Testis (tissue), 3 donors: ENCODE data around the gene LETM1. TPM values are rescaled to one million over a fixed set of nuclear protein-coding genes. Genes with fewer than 3 reads are reported as not detected.

Experiments used
- DNase-seq: peaks from one replicate; pipeline ENCODE4 v3.0.0-alpha.2; 2019
- H3K27ac ChIP-seq, 2 donors: fragments of 200-600 bp; sonication (generic); one replicate each; pipeline ENCODE4 v1.5.1; 2019
- H3K27me3 ChIP-seq: fragments of 200-600 bp; sonication (generic); one replicate; pipeline ENCODE4 v1.5.1; 2019
- H3K36me3 ChIP-seq: fragments of 200-600 bp; sonication (generic); one replicate; pipeline ENCODE4 v1.5.1; 2017; ENCODE audit warnings: low read depth; ENCODE audit errors: missing control alignments
- H3K4me1 ChIP-seq: fragments of 200-600 bp; sonication (generic); one replicate; pipeline ENCODE4 v1.5.1; 2019
- H3K4me3 ChIP-seq, 2 donors: fragments of 200-600 bp; sonication (generic); one replicate each; pipeline ENCODE4 v1.5.1; 2017 to 2019
- H3K9me3 ChIP-seq: fragments of 200-600 bp; sonication (generic); one replicate; pipeline ENCODE4 v1.5.1; 2017
- CTCF ChIP-seq, 3 experiments: fragments of 450-650 bp in 2 of 3; fragments of 200-600 bp in 1 of 3; sonication (generic) in 1 of 3; IDR thresholded peaks; one replicate each; pipeline ENCODE4 v1.5.1; 2016 to 2019; ENCODE audit warnings: antibody characterized with exemption in 3 of 3, mild to moderate bottlenecking in 2 of 3, moderate library complexity in 1 of 3
- POLR2A ChIP-seq: fragments of 450-650 bp; IDR thresholded peaks from one replicate; pipeline ENCODE4 v1.6.1; 2017; ENCODE audit warnings: antibody characterized with exemption, mild to moderate bottlenecking, moderate library complexity
- WGBS, 2 donors: methylation state at CpG; one replicate each; pipeline ENCODE4 v1.1.5; 2018; 5-methylcytosine and 5-hydroxymethylcytosine counted together
- intact Hi-C: fragments of 100-400 bp; cut with DNase I; formaldehyde crosslinking; loops from one replicate; pipeline ENCODE4 v1.15.1; 2023; ENCODE audit warnings: low total_unique reads
- polyA plus RNA-seq: library from polyadenylated mRNA; stranded (reverse); fragments of 350-450 nt; fragmentation: Illumina TruSeq; extraction: RNeasy Lipid Tissue Mini Kit (QIAGEN cat#74804); gene quantifications from one replicate; pipeline ENCODE4 v1.2.3, GENCODE V29; 2014; ENCODE audit warnings: low read depth, low replicate concordance; ENCODE audit not compliant: insufficient read depth
- total RNA-seq, 2 donors: library from RNA; depleted of rRNA; stranded (reverse); fragments of >200 nt; gene quantifications; one replicate each; pipeline ENCODE4 v1.2.3, GENCODE V29; 2016

LETM1 gene
- total and polyA plus RNA-seq, 3 donors from 2014 or later = 38.1 to 124 (median 90.7) TPM

- intact Hi-C loops = no loop called here
- Histone ChIP-seq H3K4me1 (no peaks in the 10 kb centered on the region), H3K4me3 (no peak overlapping the region), H3K27me3 (no peaks in the 10 kb centered on the region), H3K9me3 (no peaks in the 10 kb centered on the region), H3K27ac (no peak overlapping the region), H3K36me3 (no peaks in the 10 kb centered on the region)
- DNase-seq = no peak
- TF ChIP-seq CTCF (IDR thresholded peaks at IDR 0.05) = no peak
- no peak for TF ChIP-seq POLR2A
- WGBS, 2 donors = 89 to 94% methylated on average over 28 to 30 of the region's 30 CpGs
Observed at GRCh38 chr4:1826531-1827350, 29.2 kb downstream of the LETM1 start.

- intact Hi-C loops = no loop called here
- H3K36me3 ChIP-seq = no peaks in the 10 kb centered on the region
Observed at GRCh38 chr4:1825326-1825725, 30.6 kb downstream of the LETM1 start.

GRCh38 chr4:1824746-1825145, 31.2 kb downstream of the LETM1 start:
- 88 to 89% methylated on average over 11 of the region's 11 CpGs for WGBS, 2 donors
- H3K4me3 ChIP-seq = no peak overlapping the region
- no peaks in the 10 kb centered on the region for H3K36me3 ChIP-seq
- H3K27ac ChIP-seq = no peak overlapping the region
- no peaks in the 10 kb centered on the region for H3K27me3 ChIP-seq
- no peaks in the 10 kb centered on the region for H3K4me1 ChIP-seq
- TF ChIP-seq POLR2A = no peak
- TF ChIP-seq CTCF (IDR thresholded peaks at IDR 0.05) = no peak
- no peaks in the 10 kb centered on the region for H3K9me3 ChIP-seq
- DNase-seq = no peak
- intact Hi-C loops = no loop called here

More at GRCh38 chr4:1825326-1825725, 30.6 kb downstream of the LETM1 start:
- TF ChIP-seq POLR2A (no peak), CTCF (IDR thresholded peaks at IDR 0.05) (no peak)
- Histone ChIP-seq H3K4me3 (no peak overlapping the region), H3K4me1 (no peaks in the 10 kb centered on the region), H3K27me3 (no peaks in the 10 kb centered on the region), H3K27ac (no peak overlapping the region), H3K9me3 (no peaks in the 10 kb centered on the region)
- no peak for DNase-seq
- WGBS, 2 donors = 88% methylated on average over 19 of the region's 19 CpGs

GRCh38 chr4:1823545-1823932, 32.4 kb downstream of the LETM1 start:
- no peaks in the 10 kb centered on the region for H3K9me3 ChIP-seq
- no peak overlapping the region for H3K4me3 ChIP-seq
- no peak for DNase-seq
- no peaks in the 10 kb centered on the region for H3K36me3 ChIP-seq
- no peaks in the 10 kb centered on the region for H3K4me1 ChIP-seq
- 96 to 97% methylated on average over 9 to 12 of the region's 12 CpGs for WGBS, 2 donors
- TF ChIP-seq POLR2A (no peak), CTCF (IDR thresholded peaks at IDR 0.05) (no peak)
- intact Hi-C loops = no loop called here
- no peak overlapping the region for H3K27ac ChIP-seq
- H3K27me3 ChIP-seq = no peaks in the 10 kb centered on the region
